Stimulated activated CD4-positive, alpha-beta T cell treated with anti-CD3 and anti-CD28 coated beads, Interleukin-12 subunit alpha, Interleukin-12 subunit beta, amount 100 ng/mL, for 4 hours (primary cell): ENCODE results near the gene SLC9A7.

Experiments used
- DNase-seq: peaks from one replicate; pipeline ENCODE4 v3.0.0-alpha.2; 2020

SLC9A7 gene

GRCh38 chrX:46695491-46695890, 63.4 kb downstream of the SLC9A7 start:
- no peak for DNase-seq

- no peak for DNase-seq
These were observed 64.4 kb downstream of the SLC9A7 start for GRCh38 chrX:46694549-46694948.

- no peak for DNase-seq
These were observed 65.8 kb downstream of the SLC9A7 start for GRCh38 chrX:46693149-46693548.

- no peak for DNase-seq
These were observed 68.1 kb downstream of the SLC9A7 start for GRCh38 chrX:46690818-46691217.

- DNase-seq, result no peak
These were observed 71.3 kb downstream of the SLC9A7 start for GRCh38 chrX:46687619-46688018.

- peak; percentile 12 for DNase-seq
These were observed 72.8 kb downstream of the SLC9A7 start for GRCh38 chrX:46686003-46686645.

- no peak for DNase-seq
These were observed 75.9 kb downstream of the SLC9A7 start for GRCh38 chrX:46683048-46683447.

- DNase-seq, result no peak
These were observed 77.1 kb downstream of the SLC9A7 start for GRCh38 chrX:46681849-46682248.

GRCh38 chrX:46678232-46678631, 80.7 kb downstream of the SLC9A7 start:
- no peak for DNase-seq

GRCh38 chrX:46676399-46677356, 82.2 kb downstream of the SLC9A7 start:
- DNase-seq, result no peak

- no peak for DNase-seq
These were observed 85.1 kb downstream of the SLC9A7 start for GRCh38 chrX:46673620-46674359.

- no peak for DNase-seq
These were observed 88.6 kb downstream of the SLC9A7 start for GRCh38 chrX:46670316-46670715.

- no peak for DNase-seq
These were observed 92.1 kb downstream of the SLC9A7 start for GRCh38 chrX:46666831-46667230.

GRCh38 chrX:46665232-46666152, 93.4 kb downstream of the SLC9A7 start:
- no peak for DNase-seq

GRCh38 chrX:46662188-46662958, 96.5 kb downstream of the SLC9A7 start:
- no peak for DNase-seq

- DNase-seq, result no peak
These were observed 105.4 kb downstream of the SLC9A7 start for GRCh38 chrX:46653482-46653881.

GRCh38 chrX:46649421-46650260, 109.3 kb downstream of the SLC9A7 start:
- no peak for DNase-seq

GRCh38 chrX:46648660-46649059, 110.3 kb downstream of the SLC9A7 start:
- no peak for DNase-seq

- DNase-seq, result no peak
These were observed 111.7 kb downstream of the SLC9A7 start for GRCh38 chrX:46647251-46647650.

GRCh38 chrX:46645614-46646013, 113.3 kb downstream of the SLC9A7 start:
- no peak for DNase-seq

GRCh38 chrX:46643636-46644035, 115.3 kb downstream of the SLC9A7 start:
- no peak for DNase-seq
